NCI-H187 treated with DMSO at 0.1 percent for 48 hours (cell line): ENCODE results near the gene TSFM.
"Not testable (repeated sequence)": the region's sequence is repeated elsewhere in the genome, so short reads cannot be mapped to it uniquely, and the experiment has no call there.

ENCODE experiments used
- DNase-seq: peaks from one replicate; lab custom pipeline; 2025; lab: John Stamatoyannopoulos, UW

Gene TSFM

DNA sequence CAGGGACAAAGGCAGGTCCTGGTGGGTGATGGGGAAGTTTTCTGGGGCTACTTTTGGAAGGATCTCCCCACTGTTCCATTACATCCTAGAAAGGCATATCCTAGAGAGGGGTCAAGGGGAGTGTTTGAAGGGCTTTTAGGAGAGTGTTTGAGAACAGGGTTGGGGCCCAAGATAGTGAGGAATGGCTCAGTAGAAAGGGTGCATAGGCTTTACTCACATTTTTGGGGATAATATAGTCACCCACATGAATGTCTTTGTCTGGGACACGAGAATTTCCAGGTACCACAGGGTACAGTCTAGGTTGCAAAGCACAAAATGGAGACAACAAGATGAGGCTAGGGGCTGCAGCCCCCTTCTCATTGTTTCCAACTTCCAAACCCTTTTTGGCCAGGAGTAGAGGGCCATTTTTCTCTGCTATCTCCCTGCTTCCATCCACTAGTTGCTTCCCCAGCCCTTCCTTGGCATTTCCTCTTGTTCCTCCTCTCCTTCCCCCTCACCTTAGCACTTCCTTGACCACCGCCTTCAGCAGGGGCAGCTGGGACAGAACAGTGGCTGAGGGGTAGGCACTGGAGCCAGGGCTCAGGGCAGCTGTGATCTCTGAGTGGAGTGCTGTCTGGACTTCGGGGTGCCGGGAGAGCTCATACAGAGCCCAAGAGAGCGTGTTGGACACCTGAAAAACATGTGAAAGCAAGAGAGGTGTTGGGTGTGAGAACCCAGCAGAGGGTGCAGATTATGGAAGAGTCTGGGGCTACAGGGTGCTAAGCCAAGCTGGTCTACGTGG lies 18.5 kb upstream of the TSFM start:
- no peak for DNase-seq

- DNase-seq: no peak
Measured at GRCh38 chr12:57764662-57765002, 18.0 kb upstream of the TSFM start.

- DNase-seq: no peak
Measured at GRCh38 chr12:57765003-57765697, 17.4 kb upstream of the TSFM start.

DNA sequence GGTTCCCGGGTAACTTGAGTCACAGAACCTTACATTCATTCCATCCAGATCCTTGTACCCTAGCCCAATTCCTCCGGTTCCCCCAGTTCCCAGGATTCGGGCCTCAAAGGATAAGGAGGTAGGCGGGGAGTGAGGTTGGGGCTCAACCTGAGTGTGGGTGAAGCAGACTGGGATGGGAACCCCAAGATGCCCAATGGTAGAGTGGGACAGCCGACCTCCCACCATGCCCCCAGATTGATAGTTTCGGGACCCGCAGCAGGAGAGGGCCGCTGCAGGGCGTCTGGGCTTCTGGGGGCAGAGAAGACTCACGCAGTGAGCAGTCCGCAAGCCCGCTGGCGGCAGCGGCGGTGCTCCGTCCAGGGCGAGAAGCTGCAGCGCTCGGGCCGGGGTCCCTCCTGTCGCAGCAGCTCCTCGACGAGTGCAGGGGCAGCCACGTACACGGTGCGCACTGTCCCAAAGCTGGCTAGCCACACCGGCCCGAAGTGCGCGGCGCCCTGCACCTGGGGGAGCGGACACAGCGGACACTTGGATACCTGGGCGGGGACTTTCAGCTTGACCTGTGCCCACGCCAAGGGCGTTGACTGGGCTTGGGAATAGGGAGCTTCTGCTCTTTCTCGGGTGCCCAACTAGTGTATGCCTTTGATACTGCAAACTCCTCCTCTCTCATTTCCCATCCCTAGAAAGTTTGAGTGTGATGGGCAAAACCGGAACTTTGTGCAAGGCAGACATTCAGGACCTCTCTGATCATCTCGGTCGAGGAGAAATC lies 16.7 kb upstream of the TSFM start:
- no peak for DNase-seq

DNA sequence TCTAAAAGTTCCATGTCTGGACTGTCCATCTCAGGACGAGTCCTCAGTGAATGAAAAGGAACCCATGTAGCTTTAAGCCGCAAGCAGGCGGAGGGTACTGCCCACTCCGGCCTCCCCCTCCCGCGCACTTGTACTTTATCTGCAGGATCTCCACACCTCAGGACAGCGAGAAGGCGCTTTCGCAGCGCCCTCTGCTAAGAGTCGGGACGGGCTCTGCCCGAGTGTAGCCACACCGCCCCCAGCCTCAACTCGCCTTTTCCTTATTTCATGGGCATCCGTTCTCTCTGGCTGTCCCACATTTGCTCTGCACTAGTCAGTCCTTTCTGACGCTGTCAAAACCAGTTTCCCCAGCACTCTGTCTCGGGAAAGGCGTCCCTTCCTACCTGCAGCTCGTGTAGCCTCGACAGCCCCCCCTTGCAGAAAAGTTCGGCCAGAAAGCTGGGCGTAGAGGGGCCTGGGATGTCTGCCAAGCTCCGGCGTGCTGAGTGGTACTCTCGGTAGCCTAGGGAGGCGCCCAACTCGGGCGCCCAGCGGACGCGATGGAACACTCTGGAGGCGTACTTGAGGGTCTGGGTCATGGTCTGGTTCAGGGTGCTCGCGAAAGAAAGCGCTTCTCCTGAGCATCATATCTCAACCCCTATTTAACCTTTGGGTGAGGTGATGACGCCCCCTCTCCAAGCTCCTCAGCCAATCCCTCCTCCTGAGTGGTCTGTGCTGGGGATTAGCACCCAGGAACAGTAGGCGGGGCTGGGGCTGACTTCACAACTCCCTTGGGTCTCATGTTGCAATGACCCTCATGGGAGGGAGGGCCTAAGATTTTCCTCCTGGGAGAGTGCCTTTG lies 15.9 kb upstream of the TSFM start, which contains the start of gene CYP27B1:
CYP27B1 (minus strand) TSS at position 615 of the 841 bp plus-strand sequence; CDS start at position 578, 37 bp downstream.
- no peak for DNase-seq

GRCh38 chr12:57767305-57767698 lies 15.3 kb upstream of the TSFM start:
- DNase-seq: no peak

DNA sequence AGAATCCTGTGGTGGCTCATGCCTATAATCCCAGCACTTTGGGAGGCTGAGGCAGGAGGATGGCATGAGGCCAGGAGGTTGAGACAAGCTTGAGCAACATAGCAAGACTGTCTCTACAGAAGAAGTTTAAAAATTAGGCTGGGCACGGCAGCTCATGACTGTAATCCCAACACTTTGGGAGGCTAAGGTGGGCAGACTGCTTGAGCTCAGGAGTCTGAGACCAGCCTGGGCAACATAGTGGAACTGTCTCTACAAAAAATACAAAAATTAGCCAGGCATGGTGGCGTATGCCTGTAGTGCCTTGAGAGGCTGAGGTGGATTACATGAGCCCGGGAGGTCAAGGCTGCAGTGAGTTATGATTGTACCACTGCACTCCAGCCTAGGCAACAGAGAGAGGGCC lies 14.7 kb upstream of the TSFM start:
- DNase-seq: no peak

DNA sequence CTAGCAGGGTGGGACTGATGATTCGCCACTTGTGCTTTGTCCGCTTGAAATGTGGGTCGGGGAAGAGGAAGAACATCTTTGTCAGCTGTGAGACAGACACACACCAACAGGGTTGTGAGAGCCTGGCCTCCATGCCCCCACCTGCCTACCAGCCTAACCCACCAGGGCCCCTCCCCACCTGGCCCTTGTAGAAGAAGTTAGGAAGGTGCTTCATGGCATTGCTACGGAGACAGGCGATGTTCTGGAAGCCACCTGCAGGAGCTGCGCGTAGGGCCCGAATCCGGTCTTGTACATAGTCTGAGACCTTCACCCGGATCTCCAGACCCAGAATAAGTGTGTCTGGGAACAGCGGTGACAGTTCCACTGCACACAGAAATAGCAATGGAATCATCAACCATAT lies 13.0 kb upstream of the TSFM start:
- DNase-seq: no peak

DNA sequence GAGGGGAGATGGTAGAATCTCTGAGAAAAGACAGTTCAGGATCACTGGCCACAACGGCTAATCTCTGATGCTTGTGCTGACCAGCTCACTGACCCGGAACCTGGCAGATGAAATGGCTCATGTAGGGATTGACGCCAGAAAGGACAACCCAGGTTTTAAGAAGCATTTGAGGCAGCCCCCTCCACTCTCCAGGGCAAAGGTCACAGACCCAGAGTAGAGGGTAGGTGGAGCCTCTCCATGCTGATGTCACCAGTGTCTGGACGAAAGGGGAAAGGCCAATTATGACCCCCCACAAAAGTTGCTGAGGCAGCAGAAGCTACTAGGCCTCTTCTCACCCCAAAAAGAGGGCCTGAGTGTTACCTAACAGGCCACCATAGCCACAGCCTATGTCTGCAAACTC lies 11.9 kb upstream of the TSFM start:
- DNase-seq: no peak

- DNase-seq: peak; percentile 50
Measured at GRCh38 chr12:57771236-57771872, 11.2 kb upstream of the TSFM start.

- peak; percentile 88 for DNase-seq
Measured at GRCh38 chr12:57771873-57772428, 10.6 kb upstream of the TSFM start, which contains the start of gene METTL1. Gene METTL1 (minus strand): TSS chr12:57772105. CDS start chr12:57772083, 22 bp downstream.

GRCh38 chr12:57772429-57773322 lies 9.9 kb upstream of the TSFM start, which contains the start of gene EEF1AKMT3:
Gene EEF1AKMT3 (plus strand): TSS chr12:57772614. CDS start chr12:57772725, 111 bp downstream.
- DNase-seq: no peak

DNA sequence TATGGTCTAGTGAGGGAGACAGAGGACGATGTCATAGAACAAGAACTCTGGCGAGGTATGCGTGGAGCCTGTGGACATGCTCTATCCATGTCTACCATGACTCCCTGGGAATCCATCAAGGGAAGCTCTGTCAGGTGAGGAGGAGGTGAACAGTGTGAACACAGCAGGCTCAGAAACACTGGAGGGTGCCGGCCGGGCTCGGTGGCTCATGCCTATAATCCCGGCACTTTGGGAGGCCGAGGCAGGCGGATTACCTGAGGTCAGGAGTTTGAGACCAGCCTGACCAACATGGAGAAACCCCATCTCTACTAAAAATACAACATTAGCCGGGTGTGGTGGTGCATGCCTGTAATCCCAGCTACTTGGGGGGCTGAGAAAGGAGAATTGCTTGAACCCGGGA lies 8.0 kb upstream of the TSFM start:
- not testable (repeated sequence) for DNase-seq

GRCh38 chr12:57775044-57775443 lies 7.5 kb upstream of the TSFM start:
- DNase-seq: no peak

DNA sequence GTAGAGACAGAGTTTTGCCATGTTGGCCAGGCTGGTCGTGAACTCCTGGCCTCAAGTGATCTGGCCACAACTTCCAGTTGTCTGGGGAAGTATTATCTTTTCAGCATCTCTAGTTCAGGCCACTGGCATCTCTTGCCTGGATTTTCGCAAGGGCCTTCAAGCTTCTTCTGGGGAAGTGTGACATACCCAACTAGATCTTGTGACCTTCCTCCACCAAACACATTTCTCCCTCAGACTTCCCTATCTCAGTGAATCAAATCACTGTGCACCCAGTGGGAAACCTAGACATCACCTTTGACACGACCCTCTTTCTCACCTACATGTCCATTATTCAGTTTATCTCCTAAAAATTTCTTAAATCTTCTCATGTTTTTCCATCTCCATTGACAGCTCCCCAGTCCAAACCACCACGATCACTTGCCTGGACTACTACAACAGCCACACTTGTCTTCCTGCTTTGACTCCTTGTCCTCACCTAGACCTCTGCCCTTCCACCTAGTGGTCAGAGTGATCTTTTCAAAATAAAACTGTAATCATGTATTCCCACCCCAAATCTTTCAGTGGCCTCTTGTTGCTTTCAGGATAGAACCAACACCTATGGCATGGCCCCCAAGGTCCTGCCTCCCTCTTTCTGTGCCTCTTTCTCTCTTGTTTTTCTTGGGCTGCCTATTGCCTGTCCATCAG lies 6.9 kb upstream of the TSFM start:
- DNase-seq: no peak

GRCh38 chr12:57776247-57776587 lies 6.4 kb upstream of the TSFM start:
- no peak for DNase-seq

GRCh38 chr12:57777367-57777766 lies 5.2 kb upstream of the TSFM start:
- DNase-seq: no peak

DNA sequence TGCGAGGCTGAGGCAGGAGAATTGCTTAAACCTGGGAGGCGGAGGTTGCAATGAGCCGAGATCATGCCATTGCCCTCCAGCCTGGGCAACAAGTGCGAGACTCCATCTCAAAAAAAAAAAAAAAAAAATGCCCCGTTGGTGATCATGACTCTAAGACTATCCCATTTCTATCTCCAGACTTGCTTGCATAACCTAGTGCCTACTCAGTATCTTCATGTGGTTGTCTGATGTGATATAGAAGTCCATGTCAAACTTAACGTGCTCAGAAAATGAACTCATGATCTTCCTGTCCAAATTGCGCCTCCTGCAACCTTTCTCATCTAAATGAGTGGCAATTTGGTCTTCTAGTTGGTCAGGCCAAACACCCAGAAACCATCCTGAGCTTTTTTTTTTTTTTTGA lies 4.7 kb upstream of the TSFM start:
- DNase-seq: no peak

- no peak for DNase-seq
Measured at GRCh38 chr12:57779736-57780135, 2.9 kb upstream of the TSFM start.
